HG03025 (cell line): ENCODE data around the gene CDK14.

Experiments used
- ATAC-seq: cut with Tn5 transposase; IDR thresholded peaks from one replicate; pipeline ENCODE4 v1.9.1; 2021; ENCODE audit warnings: mild to moderate bottlenecking, moderate library complexity; ENCODE audit not compliant: unreplicated experiment, low FRiP score

The CDK14 gene

DNA sequence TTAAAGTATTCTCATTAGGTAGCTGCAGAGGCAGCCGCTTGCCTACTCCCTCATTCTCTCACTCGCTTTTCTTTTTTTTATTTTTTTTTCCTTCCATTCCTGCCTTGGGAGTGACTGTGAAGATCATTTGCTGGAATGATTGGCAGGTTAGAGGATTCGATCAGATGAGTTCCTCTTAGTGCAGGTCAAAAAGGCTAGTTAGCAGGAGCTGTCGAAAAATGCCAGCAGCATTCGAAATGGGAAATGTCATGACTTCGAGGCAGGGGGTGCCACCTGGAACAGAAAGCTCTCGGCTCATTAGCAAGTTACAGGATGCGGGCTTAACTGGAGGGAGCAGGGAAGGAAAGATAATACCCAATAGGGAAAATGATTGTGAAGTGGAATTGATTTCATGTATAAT is 530.6 kb downstream of the CDK14 start:
- no peak for ATAC-seq

GRCh38 chr7:91127325-91127724 is 531.2 kb downstream of the CDK14 start:
- ATAC-seq = no peak

GRCh38 chr7:91127959-91128358 is 531.8 kb downstream of the CDK14 start:
- ATAC-seq = no peak

- no peak for ATAC-seq
Observed at GRCh38 chr7:91128683-91129348, 532.7 kb downstream of the CDK14 start.

- no peak for ATAC-seq
Observed at GRCh38 chr7:91135300-91135699, 539.2 kb downstream of the CDK14 start.

DNA sequence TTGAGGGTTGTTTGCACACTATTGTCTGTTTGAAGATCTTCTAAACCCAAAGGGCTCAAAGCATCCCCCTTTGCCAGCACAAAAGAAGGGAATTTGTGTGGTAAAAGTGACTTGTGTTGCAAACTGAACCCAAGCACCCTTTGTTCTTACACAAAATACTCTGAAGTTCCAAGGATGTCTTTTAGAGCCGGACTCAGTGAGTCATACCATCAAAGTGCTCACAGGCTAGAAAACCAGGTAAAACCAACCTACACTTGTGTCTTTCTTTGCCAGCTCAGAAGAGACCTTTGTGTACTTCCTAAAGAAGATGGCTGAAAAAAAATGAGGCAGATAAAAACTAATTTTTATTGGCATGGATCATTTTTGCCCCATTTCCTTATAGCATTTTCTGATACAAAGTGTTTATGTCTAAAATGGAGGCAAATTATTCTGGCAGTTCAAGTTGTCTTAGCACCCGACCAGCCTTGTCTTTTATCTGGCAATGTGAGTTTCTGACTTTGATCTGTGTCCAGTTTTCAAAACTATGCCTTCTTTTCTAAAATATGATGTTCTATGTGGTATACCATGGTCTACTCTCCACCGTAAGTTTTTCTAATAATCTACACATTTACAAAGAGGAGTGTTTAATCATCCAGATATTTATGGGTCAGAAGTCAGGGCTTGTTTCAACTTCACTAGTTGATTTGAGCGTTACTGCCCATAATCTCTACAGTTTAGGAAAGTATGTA is 539.7 kb downstream of the CDK14 start:
- no peak for ATAC-seq

- ATAC-seq = no peak
Observed at GRCh38 chr7:91137153-91137787, 541.1 kb downstream of the CDK14 start.

GRCh38 chr7:91137788-91138368 is 541.8 kb downstream of the CDK14 start:
- ATAC-seq = no peak

GRCh38 chr7:91140286-91140685 is 544.2 kb downstream of the CDK14 start:
- ATAC-seq = no peak

DNA sequence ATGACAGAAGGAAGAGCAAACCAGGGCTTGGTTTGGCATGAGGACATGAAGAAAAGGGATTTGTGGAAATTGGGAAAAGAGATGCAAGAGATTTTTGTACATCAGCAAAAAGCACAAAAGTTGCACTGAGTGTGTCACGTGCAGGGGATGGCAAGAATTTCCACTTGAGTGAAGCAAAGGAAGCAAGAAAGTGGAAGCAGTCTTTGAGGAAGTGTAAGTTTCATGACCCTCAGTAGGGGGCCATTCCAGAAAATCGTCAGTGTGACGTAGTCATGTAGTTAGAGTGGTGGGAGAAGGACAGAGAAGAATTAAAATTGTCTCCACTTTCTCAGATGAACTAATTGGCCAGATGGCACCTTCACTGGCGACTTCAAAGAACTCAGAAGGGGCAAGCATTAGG is 544.9 kb downstream of the CDK14 start:
- no peak for ATAC-seq

GRCh38 chr7:91142743-91143142 is 546.6 kb downstream of the CDK14 start:
- no peak for ATAC-seq

- ATAC-seq = no peak
Observed at GRCh38 chr7:91149341-91150246, 553.5 kb downstream of the CDK14 start.

- ATAC-seq = no peak
Observed at GRCh38 chr7:91151916-91152315, 555.8 kb downstream of the CDK14 start.

DNA sequence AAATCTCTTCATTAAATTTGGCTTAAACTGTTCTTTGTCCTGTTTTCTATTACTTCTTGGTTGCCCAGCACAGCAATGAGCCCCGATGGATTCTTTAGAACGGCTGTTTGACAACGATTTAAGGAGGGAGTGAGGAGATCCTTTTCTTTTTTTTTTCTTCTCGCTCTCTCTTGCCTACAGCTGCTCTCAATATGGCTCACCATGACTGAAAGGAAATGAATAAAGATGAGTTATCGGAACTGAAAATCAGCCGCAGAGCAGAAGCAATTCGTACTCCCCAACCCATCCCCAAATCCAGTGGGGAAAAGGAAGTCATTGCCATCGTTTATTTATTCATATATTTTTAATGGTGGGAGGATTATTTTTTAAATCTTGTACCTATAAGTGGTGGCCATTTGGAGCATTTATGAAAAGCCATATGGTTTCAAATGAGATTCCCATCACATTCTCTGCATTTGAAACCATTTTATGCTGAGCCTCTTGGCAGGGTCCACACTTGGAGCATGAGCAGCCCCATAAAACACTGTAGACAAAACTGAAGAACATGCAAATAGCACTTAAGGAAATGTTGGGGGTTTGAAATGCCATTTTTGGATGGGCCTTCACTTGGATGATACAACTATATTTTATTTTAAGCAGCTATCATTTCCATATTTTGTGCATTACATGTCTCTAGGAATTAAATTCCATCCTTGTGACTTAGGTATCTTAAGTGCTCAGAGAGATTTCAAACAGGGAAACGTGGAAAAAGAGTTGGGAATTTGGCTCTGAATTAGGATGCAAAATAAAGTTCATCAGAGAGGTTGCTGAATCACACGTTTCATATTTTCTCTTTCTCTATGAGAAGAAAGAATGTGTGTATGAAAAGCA is 560.4 kb downstream of the CDK14 start:
- no peak for ATAC-seq

GRCh38 chr7:91157579-91158320 is 561.6 kb downstream of the CDK14 start:
- ATAC-seq = no peak

DNA sequence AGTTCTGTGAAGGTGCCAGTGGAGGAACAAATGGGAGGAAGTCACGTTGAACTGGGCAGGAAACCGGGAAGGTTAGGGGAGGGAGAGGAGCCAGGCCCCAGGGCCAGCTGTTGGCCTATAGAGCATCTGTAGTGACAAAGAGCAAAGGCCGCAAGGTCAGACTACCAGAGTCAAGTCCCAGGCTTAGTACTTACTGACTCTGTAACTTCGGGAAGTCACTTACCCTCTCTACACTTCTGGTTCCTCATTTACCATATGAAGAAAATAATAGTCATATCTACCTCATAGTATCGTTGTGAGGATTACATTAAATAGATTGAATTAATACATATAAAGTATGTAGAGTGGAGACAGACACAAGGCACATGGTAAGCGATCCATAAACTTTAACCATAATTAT is 566.3 kb downstream of the CDK14 start:
- no peak for ATAC-seq

DNA sequence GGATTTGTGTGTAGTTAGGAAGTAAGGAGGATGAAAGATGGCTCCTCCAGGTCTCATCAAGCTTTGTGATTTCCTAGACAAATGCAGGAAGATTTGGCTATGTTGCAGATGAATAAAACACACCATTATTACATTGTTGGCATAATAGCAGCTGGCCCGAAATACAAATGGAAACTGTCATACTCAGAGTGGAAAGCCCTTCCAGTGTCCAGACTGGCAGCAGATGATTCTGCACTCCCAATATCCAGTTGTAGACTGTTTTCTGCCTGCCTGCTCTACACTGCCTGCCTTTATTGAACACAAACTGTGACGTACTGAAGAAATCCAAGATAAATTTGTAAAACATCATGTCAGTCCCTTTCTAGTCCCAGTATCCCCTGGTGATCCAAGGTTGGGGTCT is 568.4 kb downstream of the CDK14 start:
- no peak for ATAC-seq

DNA sequence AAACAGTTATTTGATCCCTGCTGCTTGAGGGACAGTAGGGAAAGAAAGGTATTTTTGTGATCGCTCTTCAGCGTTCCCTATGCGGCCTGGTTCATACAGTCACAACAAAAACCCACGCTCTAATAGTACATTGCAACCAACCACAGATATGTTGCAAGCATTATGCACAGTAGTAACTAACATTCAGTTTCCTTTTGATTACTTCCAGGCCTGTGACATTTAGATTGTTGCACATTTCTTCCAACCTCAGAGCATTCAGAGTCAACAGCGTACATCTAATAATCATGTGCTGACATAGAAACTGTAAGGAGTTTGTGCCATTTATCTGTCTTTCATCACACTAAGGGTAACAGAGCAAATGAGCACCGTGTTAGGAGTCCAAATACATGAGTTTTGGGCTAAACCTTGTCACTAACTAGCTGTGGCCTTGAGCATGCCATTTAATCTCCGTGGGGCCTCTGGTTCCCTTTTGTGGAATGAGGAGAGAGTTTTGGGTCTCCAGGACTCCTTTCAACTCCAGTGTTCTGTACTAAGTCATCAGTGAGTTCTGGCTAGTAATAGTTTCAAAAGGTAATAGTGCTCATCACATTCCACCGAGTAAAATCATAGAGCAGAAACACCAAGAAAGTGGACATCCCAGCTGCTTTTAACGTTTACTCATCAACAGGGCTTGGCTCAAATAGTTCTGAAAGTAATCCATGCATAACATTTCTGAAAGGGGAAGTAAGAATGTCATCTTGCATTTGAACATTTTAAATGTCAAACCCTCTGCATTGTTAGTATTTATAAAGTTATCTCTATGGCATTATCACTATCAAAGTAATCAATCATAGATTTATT is 569.1 kb downstream of the CDK14 start:
- ATAC-seq = peak; percentile 90
